CD4-positive, alpha-beta T cell treated with Interleukin-4 for 1 hour (primary cell): ENCODE data around the gene ALKBH4.
"Not testable (repeated sequence)": the region's sequence is repeated elsewhere in the genome, so short reads cannot be mapped to it uniquely, and the experiment has no call there.

Source experiments
- DNase-seq, 2 donors: peaks; one replicate each; pipeline ENCODE4 v3.0.0-alpha.2; 2020 to 2022

ALKBH4 gene

GRCh38 chr7:102454932-102455331 is 9.7 kb downstream of the ALKBH4 start:
- not testable (repeated sequence) for DNase-seq

DNA sequence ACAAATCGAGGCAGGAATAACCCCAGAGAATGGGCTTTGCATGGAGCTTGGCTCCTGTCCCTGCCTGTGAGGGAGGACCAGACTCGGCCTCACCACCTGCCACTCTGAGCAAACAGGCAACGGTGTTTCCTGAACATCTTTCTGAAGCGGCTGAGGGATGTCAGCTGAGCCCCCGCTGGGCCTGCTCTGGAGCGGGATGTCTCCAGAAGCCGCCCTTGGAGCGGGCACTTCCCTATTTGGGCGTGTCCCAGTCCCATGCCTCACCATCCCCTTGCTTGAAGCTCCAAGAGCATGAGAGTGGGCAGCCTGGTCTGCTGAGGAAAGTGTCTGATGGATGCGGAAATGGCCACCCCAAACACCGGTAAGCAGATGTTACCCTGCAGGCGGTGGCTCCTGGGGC is 10.2 kb downstream of the ALKBH4 start:
- DNase-seq = no peak

GRCh38 chr7:102453319-102453718 is 11.3 kb downstream of the ALKBH4 start:
- DNase-seq = no peak

- DNase-seq = no peak
These were observed 12.2 kb downstream of the ALKBH4 start for GRCh38 chr7:102452451-102452850.

GRCh38 chr7:102451371-102452054 is 13.2 kb downstream of the ALKBH4 start:
- no peak for DNase-seq

GRCh38 chr7:102450242-102450641 is 14.4 kb downstream of the ALKBH4 start:
- peak; percentile 62 to 68 for DNase-seq

GRCh38 chr7:102449136-102449535 is 15.5 kb downstream of the ALKBH4 start:
- no peak for DNase-seq

DNA sequence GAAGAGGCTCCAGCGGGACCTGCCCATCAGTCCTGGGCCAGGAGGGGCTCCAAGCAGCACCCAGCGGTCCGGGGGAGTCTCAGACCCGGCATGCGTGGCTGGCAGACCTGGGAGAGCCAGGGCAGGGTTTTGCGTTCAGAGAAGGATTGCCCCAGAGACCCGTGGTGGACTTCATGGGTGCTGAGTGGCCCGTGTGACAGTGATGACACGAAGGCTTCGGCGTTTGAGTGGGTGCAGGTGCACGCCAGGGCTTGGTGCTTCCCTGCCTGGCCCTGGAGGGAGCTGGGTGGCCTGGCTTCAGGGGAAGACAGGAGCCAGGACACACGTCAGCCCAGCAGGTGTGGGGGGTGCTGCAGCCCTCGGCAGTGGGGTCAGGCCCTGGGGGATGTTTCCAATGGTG is 17.4 kb downstream of the ALKBH4 start:
- no peak for DNase-seq

DNA sequence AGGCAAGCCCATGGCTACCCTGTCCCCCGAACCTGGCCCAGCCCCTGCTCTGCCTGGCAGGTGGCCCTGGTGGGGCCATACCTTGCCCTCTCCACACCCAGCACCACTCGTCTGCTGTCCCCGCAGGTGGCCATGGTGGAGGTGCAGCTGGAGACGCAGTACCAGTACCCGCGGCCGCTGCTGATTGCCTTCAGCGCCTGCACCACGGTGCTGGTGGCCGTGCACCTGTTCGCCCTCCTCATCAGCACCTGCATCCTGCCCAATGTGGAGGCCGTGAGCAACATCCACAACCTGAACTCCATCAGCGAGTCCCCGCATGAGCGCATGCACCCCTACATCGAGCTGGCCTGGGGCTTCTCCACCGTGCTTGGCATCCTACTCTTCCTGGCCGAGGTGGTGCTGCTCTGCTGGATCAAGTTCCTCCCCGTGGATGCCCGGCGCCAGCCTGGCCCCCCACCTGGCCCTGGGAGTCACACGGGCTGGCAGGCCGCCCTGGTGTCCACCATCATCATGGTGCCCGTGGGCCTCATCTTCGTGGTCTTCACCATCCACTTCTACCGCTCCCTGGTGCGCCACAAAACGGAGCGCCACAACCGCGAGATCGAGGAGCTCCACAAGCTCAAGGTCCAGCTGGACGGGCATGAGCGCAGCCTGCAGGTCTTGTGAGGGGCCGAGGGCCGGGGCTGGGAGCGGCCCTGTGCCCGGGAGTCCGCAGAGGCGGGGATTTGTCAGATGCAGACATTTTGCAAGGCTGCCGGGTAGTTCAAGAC is 18.1 kb downstream of the ALKBH4 start:
- DNase-seq = no peak

GRCh38 chr7:102445674-102446071 is 19.0 kb downstream of the ALKBH4 start:
- no peak for DNase-seq

- no peak for DNase-seq
These were observed 19.5 kb downstream of the ALKBH4 start for GRCh38 chr7:102444961-102445673.

- DNase-seq = no peak
These were observed 24.5 kb downstream of the ALKBH4 start for GRCh38 chr7:102439963-102440795.

- no peak for DNase-seq
These were observed 28.5 kb downstream of the ALKBH4 start for GRCh38 chr7:102436118-102436517.

DNA sequence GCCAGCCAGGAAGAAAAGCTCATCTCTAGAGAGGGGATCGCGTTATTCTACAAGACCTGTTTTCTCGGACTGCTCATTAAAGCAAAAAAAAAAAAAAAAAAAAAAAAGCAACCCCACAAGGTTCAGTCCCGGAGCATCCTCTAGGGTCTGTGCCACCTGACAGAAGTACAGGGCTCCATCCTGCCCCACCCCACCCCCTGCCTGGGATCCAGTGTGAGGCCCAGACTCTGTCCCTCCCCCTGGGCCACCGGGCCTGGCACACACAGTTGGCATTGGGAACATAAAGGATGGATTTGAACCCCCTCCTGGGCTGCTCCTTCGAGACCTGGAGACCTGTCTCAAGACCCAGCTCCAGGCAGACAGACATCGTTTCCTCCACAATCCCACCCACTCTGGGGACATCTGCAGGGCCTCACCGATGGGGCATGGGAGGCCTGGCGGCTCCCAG is 30.6 kb downstream of the ALKBH4 start:
- DNase-seq = peak in 1 of 2 donors; percentile 32

GRCh38 chr7:102433219-102434038 is 31.2 kb downstream of the ALKBH4 start, which contains the start of gene ORAI2:
ORAI2 (plus strand) TSS chr7:102433575; CDS start chr7:102438957, 5,382 bp downstream.
- peak; percentile 87 to 89 for DNase-seq

DNA sequence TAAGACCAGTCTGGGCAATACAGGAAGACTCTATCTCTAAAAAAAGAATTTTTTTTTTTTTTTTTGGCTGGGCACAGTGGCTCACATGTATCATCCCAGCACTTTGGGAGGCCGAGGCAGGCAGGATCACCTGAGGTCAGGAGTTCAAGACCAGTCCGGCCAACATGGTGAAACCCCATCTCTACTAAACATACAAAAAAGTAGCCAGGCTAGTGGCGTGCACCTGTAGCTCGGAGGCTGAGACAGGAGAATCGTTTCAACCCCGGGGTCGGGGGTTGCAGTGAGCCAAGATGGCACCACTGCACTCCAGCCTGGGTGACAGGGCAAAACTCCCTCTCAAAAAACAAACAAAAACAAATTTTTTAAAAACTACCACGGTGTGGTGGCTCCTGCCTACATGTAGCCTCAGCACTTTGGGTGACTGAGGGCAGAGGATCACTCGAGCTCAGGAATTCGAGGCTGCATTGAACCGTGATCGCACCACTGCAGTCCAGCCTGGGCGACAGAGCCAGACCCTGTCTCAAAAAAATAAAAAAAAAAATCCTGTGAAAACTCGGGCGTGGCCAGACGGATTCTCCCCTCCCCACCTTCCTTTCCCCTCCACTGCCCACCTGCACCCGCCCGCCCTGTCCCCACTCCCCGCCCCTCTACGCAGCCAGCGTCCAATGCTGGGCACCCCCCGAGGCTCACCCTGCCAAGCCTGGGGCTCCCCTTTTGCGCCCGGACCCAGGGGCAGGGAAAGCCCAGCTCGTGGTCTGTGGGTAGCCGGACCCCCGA is 32.0 kb downstream of the ALKBH4 start:
- peak in 1 of 2 donors; percentile 64 for DNase-seq

- DNase-seq = peak; percentile 82 to 84
These were observed 32.9 kb downstream of the ALKBH4 start for GRCh38 chr7:102431617-102432298.

DNA sequence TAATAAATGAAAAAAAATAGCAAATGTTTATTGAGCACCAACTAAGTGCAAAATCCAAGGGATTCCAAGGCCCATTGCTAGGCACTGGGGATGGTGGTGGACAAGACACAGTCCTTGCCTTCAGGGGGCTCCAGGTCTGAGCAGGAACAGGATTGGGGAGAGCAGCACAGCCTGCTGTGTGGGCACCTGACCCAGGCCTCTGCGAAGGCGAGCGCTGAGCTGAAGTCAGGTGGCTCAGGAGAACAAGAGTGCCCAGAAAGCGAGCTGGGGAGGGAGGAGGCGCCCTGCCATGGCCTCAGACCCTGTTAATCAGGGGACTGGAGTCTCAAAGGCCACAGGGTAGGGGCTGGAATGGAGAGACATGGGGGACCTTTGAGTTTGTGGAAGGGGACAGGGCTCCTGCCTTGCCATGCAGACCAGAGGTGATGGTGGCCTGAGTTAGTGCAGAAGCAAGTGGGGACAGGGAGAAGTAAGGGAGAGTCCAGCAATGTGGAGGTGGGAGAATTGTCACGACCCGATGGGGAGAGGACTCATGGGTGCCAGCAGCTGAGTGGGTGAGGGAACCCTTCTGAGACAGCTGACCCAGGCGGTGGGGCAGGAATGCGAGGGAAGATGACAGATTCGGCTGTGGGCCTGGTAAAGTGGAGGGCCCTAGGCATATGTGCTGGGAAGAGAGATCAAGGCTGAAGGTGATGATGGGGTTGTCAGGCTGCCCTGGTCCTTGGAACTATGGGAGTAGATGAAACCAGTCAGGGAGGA is 35.3 kb downstream of the ALKBH4 start:
- DNase-seq = no peak

- DNase-seq = no peak
These were observed 37.7 kb downstream of the ALKBH4 start for GRCh38 chr7:102427019-102427405.
